H9 (cell line): ENCODE data around the gene TVP23B. TPM values are rescaled to one million over a fixed set of nuclear protein-coding genes. Genes with fewer than 3 reads are reported as not detected.

Experiments used
- DNase-seq: peaks from one replicate; pipeline ENCODE4 v3.0.0-alpha.2; 2017
- H2AFZ ChIP-seq: one replicate; pipeline ENCODE4 v1.6.1; 2013; ENCODE audit warnings: mild to moderate bottlenecking, low read length, control low read depth, moderate library complexity
- H2AK5ac ChIP-seq: 2 replicates; pipeline ENCODE4 v1.6.1; 2013; ENCODE audit warnings: low read length, control low read depth, mixed read lengths; ENCODE audit not compliant: insufficient read length
- H2BK120ac ChIP-seq: one replicate; pipeline ENCODE4 v1.6.1; 2013; ENCODE audit warnings: low read depth, mild to moderate bottlenecking, low read length, control low read depth, inconsistent platforms; ENCODE audit not compliant: poor library complexity, severe bottlenecking
- H2BK12ac ChIP-seq: 2 replicates; pipeline ENCODE4 v1.6.1; 2013; ENCODE audit warnings: low read length, control low read depth, mixed read lengths, low read depth; ENCODE audit not compliant: insufficient read length
- H2BK15ac ChIP-seq: 2 replicates; pipeline ENCODE4 v1.6.1; 2013; ENCODE audit warnings: low read depth, low read length, control low read depth
- H2BK20ac ChIP-seq: one replicate; pipeline ENCODE4 v1.6.1; 2013; ENCODE audit warnings: low read depth, mild to moderate bottlenecking, low read length, control low read depth, inconsistent platforms; ENCODE audit not compliant: poor library complexity, severe bottlenecking
- H2BK5ac ChIP-seq: 2 replicates; pipeline ENCODE4 v1.6.1; 2013; ENCODE audit warnings: low read length, control low read depth, mixed read lengths; ENCODE audit not compliant: insufficient read length
- H3K14ac ChIP-seq: 2 replicates; pipeline ENCODE4 v1.6.1; 2013; ENCODE audit warnings: low read length, control low read depth; ENCODE audit not compliant: insufficient read depth
- H3K18ac ChIP-seq: 2 replicates; pipeline ENCODE4 v1.6.1; 2013; ENCODE audit warnings: low read depth, mild to moderate bottlenecking, mixed read lengths, low read length, control low read depth; ENCODE audit not compliant: insufficient read length
- H3K23ac ChIP-seq: 2 replicates; pipeline ENCODE4 v1.6.1; 2013; ENCODE audit warnings: low read length, control low read depth, mixed read lengths, low read depth; ENCODE audit not compliant: insufficient read length
- H3K23me2 ChIP-seq: 2 replicates; pipeline ENCODE4 v1.6.1; 2013; ENCODE audit warnings: low read depth, mild to moderate bottlenecking, mixed read lengths, low read length, control low read depth; ENCODE audit not compliant: insufficient read length, poor library complexity, severe bottlenecking
- H3K27ac ChIP-seq: 2 replicates; pipeline ENCODE4 v1.5.1; 2013; ENCODE audit warnings: low read length, control low read depth, mixed read lengths, low read depth; ENCODE audit not compliant: insufficient read length
- H3K27me3 ChIP-seq: 2 replicates; pipeline ENCODE4 v1.6.1; 2013; ENCODE audit warnings: low read length, control low read depth, inconsistent platforms; ENCODE audit not compliant: insufficient read depth
- H3K4ac ChIP-seq: 2 replicates; pipeline ENCODE4 v1.6.1; 2013; ENCODE audit warnings: low read depth, mild to moderate bottlenecking, control low read depth, inconsistent platforms, low read length, moderate library complexity
- H3K4me1 ChIP-seq: 2 replicates; pipeline ENCODE4 v1.6.1; 2013; ENCODE audit warnings: low read length, control low read depth, inconsistent platforms; ENCODE audit not compliant: insufficient read depth
- H3K4me2 ChIP-seq: 2 replicates; pipeline ENCODE4 v1.6.1; 2013; ENCODE audit warnings: low read length, control low read depth, mixed read lengths; ENCODE audit not compliant: insufficient read length, insufficient read depth
- H3K56ac ChIP-seq: 2 replicates; pipeline ENCODE4 v1.6.1; 2013; ENCODE audit warnings: low read depth, mild to moderate bottlenecking, mixed read lengths, low read length, control low read depth; ENCODE audit not compliant: insufficient read length
- H3K79me1 ChIP-seq: 2 replicates; pipeline ENCODE4 v1.6.1; 2013; ENCODE audit warnings: low read depth, mild to moderate bottlenecking, moderate library complexity, low read length, control low read depth, inconsistent platforms; ENCODE audit not compliant: insufficient read depth, poor library complexity, severe bottlenecking
- H3K79me2 ChIP-seq: 2 replicates; pipeline ENCODE4 v1.6.1; 2013; ENCODE audit warnings: low read length, control low read depth, inconsistent platforms; ENCODE audit not compliant: insufficient read depth
- H3K9ac ChIP-seq: 2 replicates; pipeline ENCODE4 v1.6.1; 2013; ENCODE audit warnings: low read length, control low read depth, mixed read lengths; ENCODE audit not compliant: insufficient read length; ENCODE audit errors: extremely low read depth
- H3K9me3 ChIP-seq: one replicate; pipeline ENCODE4 v1.6.1; 2013; ENCODE audit warnings: low read depth, low read length, inconsistent platforms; ENCODE audit not compliant: control insufficient read depth
- H3T11ph ChIP-seq: one replicate; pipeline ENCODE4 v1.6.1; 2013; ENCODE audit warnings: mild to moderate bottlenecking, low read length, control low read depth, inconsistent platforms
- H4K20me1 ChIP-seq: one replicate; pipeline ENCODE4 v1.6.1; 2013; ENCODE audit not compliant: control insufficient read depth, insufficient read length, insufficient read depth
- H4K5ac ChIP-seq: 2 replicates; pipeline ENCODE4 v1.6.1; 2013; ENCODE audit warnings: low read depth, mild to moderate bottlenecking, mixed read lengths, low read length, control low read depth; ENCODE audit not compliant: insufficient read length
- H4K8ac ChIP-seq: replicated peaks from 2 replicates; pipeline ENCODE4 v1.6.1; 2013; ENCODE audit warnings: low read length, control low read depth, mixed read lengths, low read depth; ENCODE audit not compliant: insufficient read length
- H4K91ac ChIP-seq: 2 replicates; pipeline ENCODE4 v1.6.1; 2013; ENCODE audit warnings: low read depth, mild to moderate bottlenecking, moderate library complexity, mixed read lengths, low read length, control low read depth; ENCODE audit not compliant: insufficient read length
- H3K27ac Mint-ChIP-seq, 3 experiments: 2 replicates in 2 of 3; 3 replicates in 1 of 3; pipeline ENCODE4 v1.8.0; 2020 to 2021; ENCODE audit warnings: mixed read lengths in 3 of 3, mild to moderate bottlenecking in 1 of 3, moderate library complexity in 1 of 3
- H3K27me3 Mint-ChIP-seq: 2 replicates; pipeline ENCODE4 v1.8.0; 2021; ENCODE audit warnings: low read depth, mild to moderate bottlenecking, moderate library complexity, mixed read lengths
- H3K36me3 Mint-ChIP-seq, 3 experiments: 2 replicates in 2 of 3; 3 replicates in 1 of 3; pipeline ENCODE4 v1.8.0; 2020 to 2021; ENCODE audit warnings: low read depth in 3 of 3, mixed read lengths in 3 of 3; ENCODE audit not compliant: insufficient read depth in 1 of 3
- H3K4me1 Mint-ChIP-seq, 2 experiments: 2 replicates each; pipeline ENCODE4 v1.8.0; 2020; ENCODE audit warnings: mixed read lengths in 2 of 2
- H3K4me3 Mint-ChIP-seq, 2 experiments: 2 replicates in 1 of 2; 3 replicates in 1 of 2; pipeline ENCODE4 v1.8.0; 2020 to 2021; ENCODE audit warnings: mild to moderate bottlenecking in 2 of 2, mixed read lengths in 2 of 2, moderate library complexity in 1 of 2
- H3K9me3 Mint-ChIP-seq, 2 experiments: 2 replicates in 1 of 2; 3 replicates in 1 of 2; pipeline ENCODE4 v1.8.0; 2020; ENCODE audit warnings: mild to moderate bottlenecking in 2 of 2, mixed read lengths in 2 of 2, moderate library complexity in 1 of 2
- WGBS: extraction: QIAGEN DNeasy Blood & Tissue Kit; methylation state at CpG from one replicate; pipeline ENCODE4 v1.1.7; 2013; ENCODE audit warnings: missing lambda C conversion rate, low lambda C conversion rate, mixed read lengths; ENCODE audit not compliant: insufficient read length; ENCODE audit errors: extremely low coverage; 5-methylcytosine and 5-hydroxymethylcytosine counted together
- total RNA-seq: library from RNA; stranded (reverse); gene quantifications from 2 replicates; pipeline ENCODE4 v1.2.1, GENCODE V29; 2021
- TF ChIP-seq, protein P1 (sequence below): fragments of 200-600 bp; sonication (generic); conservative IDR thresholded peaks from 3 replicates; pipeline ENCODE4 v1.8.0; 2021; ENCODE audit warnings: antibody characterized with exemption, mild to moderate bottlenecking

TVP23B gene
- total RNA-seq, 1 experiment from 2014 or later, result 20.5 TPM

DNA sequence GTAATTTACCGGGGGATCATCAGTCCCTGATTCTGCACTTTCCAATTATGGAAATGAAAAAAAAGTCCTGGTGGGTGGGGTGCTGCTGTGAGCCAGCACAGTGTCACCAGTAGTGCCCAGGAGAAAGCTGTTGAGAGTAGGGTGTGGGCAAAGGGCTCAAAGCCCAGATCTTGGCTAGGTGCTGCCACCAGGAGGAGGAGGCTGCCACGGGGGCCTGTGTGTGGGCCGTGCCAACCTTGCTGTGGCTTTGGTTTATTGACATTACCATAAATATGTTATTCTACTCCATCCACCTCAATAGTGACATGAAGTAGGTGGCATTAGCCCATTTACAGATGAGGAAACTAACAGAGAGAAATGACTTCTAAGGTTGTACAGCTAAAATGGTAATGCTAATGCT lies 70.2 kb downstream of the TVP23B start:
- H4K20me1 ChIP-seq, result no peaks in the 10 kb centered on the region
- H3T11ph ChIP-seq, result no peak overlapping the region
- no peaks in the 10 kb centered on the region for H3K79me1 ChIP-seq
- Mint-ChIP-seq H3K9me3 (no peaks in the 10 kb centered on the region), H3K27me3 (peaks cover 3% of the 10 kb centered on the region; the same call in 1 of the 2 replicates), H3K36me3 (0 out of 7 replicates have a peak, but pooled peaks cover 0 to 10% (median 3%) of the 10 kb centered on the region in 3 experiments), H3K4me3 (no peak overlapping the region), H3K27ac (peak overlapping the region in 1 of 3 experiments; percentile 37; a peak in 1 of 7 replicates), H3K4me1 (peaks cover 8% of the 10 kb centered on the region in 2 experiments)
- H3K23ac ChIP-seq, result no peak overlapping the region
- no CpG with 5 or more reads among the region's 3 CpGs for WGBS
- H3K14ac ChIP-seq, result no peak overlapping the region
- no peak overlapping the region for H2BK12ac ChIP-seq
- TF ChIP-seq, protein P1, sequence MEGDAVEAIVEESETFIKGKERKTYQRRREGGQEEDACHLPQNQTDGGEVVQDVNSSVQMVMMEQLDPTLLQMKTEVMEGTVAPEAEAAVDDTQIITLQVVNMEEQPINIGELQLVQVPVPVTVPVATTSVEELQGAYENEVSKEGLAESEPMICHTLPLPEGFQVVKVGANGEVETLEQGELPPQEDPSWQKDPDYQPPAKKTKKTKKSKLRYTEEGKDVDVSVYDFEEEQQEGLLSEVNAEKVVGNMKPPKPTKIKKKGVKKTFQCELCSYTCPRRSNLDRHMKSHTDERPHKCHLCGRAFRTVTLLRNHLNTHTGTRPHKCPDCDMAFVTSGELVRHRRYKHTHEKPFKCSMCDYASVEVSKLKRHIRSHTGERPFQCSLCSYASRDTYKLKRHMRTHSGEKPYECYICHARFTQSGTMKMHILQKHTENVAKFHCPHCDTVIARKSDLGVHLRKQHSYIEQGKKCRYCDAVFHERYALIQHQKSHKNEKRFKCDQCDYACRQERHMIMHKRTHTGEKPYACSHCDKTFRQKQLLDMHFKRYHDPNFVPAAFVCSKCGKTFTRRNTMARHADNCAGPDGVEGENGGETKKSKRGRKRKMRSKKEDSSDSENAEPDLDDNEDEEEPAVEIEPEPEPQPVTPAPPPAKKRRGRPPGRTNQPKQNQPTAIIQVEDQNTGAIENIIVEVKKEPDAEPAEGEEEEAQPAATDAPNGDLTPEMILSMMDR, result no peak
- H2BK5ac ChIP-seq, result no peak overlapping the region
- H4K5ac ChIP-seq, result no peak overlapping the region
- H3K4me2 ChIP-seq, result no peak overlapping the region
- H3K9me3 ChIP-seq, result no peaks in the 10 kb centered on the region
- no peak overlapping the region for H2BK20ac ChIP-seq
- no peak overlapping the region for H3K27ac ChIP-seq
- H4K8ac ChIP-seq, result no peak overlapping the region
- H3K23me2 ChIP-seq, result no peaks in the 10 kb centered on the region
- DNase-seq, result no peak
- no peak overlapping the region for H2AFZ ChIP-seq
- no peak overlapping the region for H2BK15ac ChIP-seq
- H3K18ac ChIP-seq, result no peak overlapping the region
- H3K4ac ChIP-seq, result no peak overlapping the region
- no peak overlapping the region for H2AK5ac ChIP-seq
- no peaks in the 10 kb centered on the region for H3K27me3 ChIP-seq
- H3K9ac ChIP-seq, result no peak overlapping the region
- H2BK120ac ChIP-seq, result no peak overlapping the region
- no peaks in the 10 kb centered on the region for H3K79me2 ChIP-seq
- no peak overlapping the region for H4K91ac ChIP-seq
- H3K56ac ChIP-seq, result no peak overlapping the region
- H3K4me1 ChIP-seq, result no peaks in the 10 kb centered on the region
